Stimulated activated naive CD4-positive, alpha-beta T cell (primary cell): ENCODE results near the gene TAOK1.

Source experiments
- DNase-seq, 6 experiments: peaks; one replicate each; lab custom pipeline; 2025; lab: John Stamatoyannopoulos, UW

Gene TAOK1

GRCh38 chr17:29595107-29595942, 205.2 kb downstream of the TAOK1 start:
- no peak for DNase-seq

- no peak for DNase-seq
Measured at GRCh38 chr17:29595943-29596774, 206.0 kb downstream of the TAOK1 start.

DNA sequence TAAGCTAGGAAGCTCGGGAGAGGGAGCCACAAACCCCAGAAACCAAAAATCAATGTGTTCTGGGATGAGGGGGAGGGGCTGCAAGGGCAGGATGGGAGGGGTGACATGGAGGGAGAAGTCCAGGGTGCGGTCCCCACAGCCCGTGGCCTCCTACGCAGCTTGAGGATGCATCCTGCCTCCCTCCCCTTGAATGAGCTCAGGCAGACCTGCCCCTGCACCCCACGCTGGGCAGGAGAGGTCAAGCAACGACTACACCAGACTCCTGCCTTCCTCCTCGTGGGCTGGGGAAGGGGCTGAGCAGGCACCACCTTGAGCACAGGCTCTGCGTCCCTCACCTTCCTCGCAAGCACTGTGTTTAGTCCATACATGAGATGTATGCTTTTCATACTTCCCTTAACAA, 206.6 kb downstream of the TAOK1 start:
- no peak for DNase-seq

GRCh38 chr17:29597361-29598172, 207.4 kb downstream of the TAOK1 start:
- DNase-seq, result no peak
